A673 (cell line): ENCODE measurements around the gene TMX1.

Source experiments
- CTCF ChIP-seq: fragments of 300-800, 200-600 bp; sonication (generic); conservative IDR thresholded peaks from 2 replicates; pipeline ENCODE4 v1.5.1; 2017; ENCODE audit warnings: low read depth, mild to moderate bottlenecking, antibody characterized with exemption, low read length, moderate library complexity, mixed read lengths
- EZH2 ChIP-seq: fragments of 200-600 bp; sonication (generic); IDR thresholded peaks from 2 replicates; pipeline ENCODE4 v1.6.1; 2017; ENCODE audit warnings: borderline replicate concordance, low read depth, mild to moderate bottlenecking, mixed read lengths, antibody characterized with exemption, low read length; ENCODE audit not compliant: poor library complexity, severe bottlenecking

GRCh38 chr14:51240804-51241380 is 845 bp downstream of the TMX1 start:
- TF ChIP-seq CTCF (no peak), EZH2 (no peak)
